IMR-90 (cell line): ENCODE results near the gene GTPBP10. TPM values are rescaled to one million over a fixed set of nuclear protein-coding genes. Genes with fewer than 3 reads are reported as not detected.
A peak's percentile ranks its signal among the peaks of the same experiment; 100 is the strongest.

ENCODE experiments used
- ATAC-seq: fragments of 200-7000 bp; cut with Tn5 transposase; 2 replicates; pipeline ENCODE4 v1.9.1; 2020; ENCODE audit warnings: low read depth, mild to moderate bottlenecking, moderate library complexity
- BruUV-seq: library from RNA; stranded (reverse); fragments of 400-500 nt; replicated peaks from 2 replicates; lab custom pipeline; 2021; lab: Mats Ljungman, UMichigan
- CTCF ChIA-PET: fragments of 300-600 bp; formaldehyde crosslinking; extraction: SDS; loops from one replicate; lab custom pipeline; 2021; ENCODE audit warnings: antibody characterized with exemption; lab: Yijun Ruan, JAX
- POLR2A ChIA-PET: fragments of 300-600 bp; sonication (Branson Sonifier 250); formaldehyde crosslinking; loops from one replicate; lab custom pipeline; 2022; ENCODE audit warnings: antibody characterized with exemption; ENCODE audit not compliant: unreplicated experiment; lab: Charles Lee
- DNase-seq: peaks from one replicate; pipeline ENCODE4 v3.0.0; 2013
- H2AFZ ChIP-seq: replicated peaks from 2 replicates; pipeline ENCODE3; 2013; ENCODE audit warnings: low read length, mild to moderate bottlenecking; ENCODE audit not compliant: poor library complexity
- H2AK5ac ChIP-seq: 2 replicates; pipeline ENCODE4 v1.6.1; 2013; ENCODE audit warnings: low read depth, low read length, inconsistent platforms
- H2AK9ac ChIP-seq: replicated peaks from 2 replicates; pipeline ENCODE3; 2013; ENCODE audit warnings: mild to moderate bottlenecking, low read depth, low read length, moderate library complexity; ENCODE audit not compliant: poor library complexity
- H2BK120ac ChIP-seq: 2 replicates; pipeline ENCODE4 v1.6.1; 2013; ENCODE audit warnings: low read depth, low read length, inconsistent platforms
- H2BK15ac ChIP-seq: 3 replicates; pipeline ENCODE4 v1.6.1; 2013; ENCODE audit warnings: low read depth, low read length, inconsistent platforms
- H2BK20ac ChIP-seq: 2 replicates; pipeline ENCODE4 v1.6.1; 2013; ENCODE audit warnings: low read depth, mild to moderate bottlenecking, inconsistent platforms, low read length, moderate library complexity
- H2BK5ac ChIP-seq: 2 replicates; pipeline ENCODE4 v1.6.1; 2013; ENCODE audit warnings: mild to moderate bottlenecking, low read depth, low read length, inconsistent platforms; ENCODE audit not compliant: poor library complexity, severe bottlenecking
- H3K14ac ChIP-seq: replicated peaks from 2 replicates; pipeline ENCODE4 v1.6.1; 2013; ENCODE audit warnings: low read depth, low read length, inconsistent platforms
- H3K18ac ChIP-seq: 2 replicates; pipeline ENCODE4 v1.6.1; 2013; ENCODE audit warnings: low read depth, low read length, control low read depth
- H3K23ac ChIP-seq: 2 replicates; pipeline ENCODE4 v1.6.1; 2013; ENCODE audit warnings: low read depth, low read length, inconsistent platforms
- H3K27ac ChIP-seq: 2 replicates; pipeline ENCODE4 v1.5.1; 2013; ENCODE audit warnings: mild to moderate bottlenecking, control low read depth, low read length; ENCODE audit not compliant: insufficient read depth
- H3K27me3 ChIP-seq: 2 replicates; pipeline ENCODE4 v1.6.1; 2013; ENCODE audit warnings: low read length; ENCODE audit not compliant: control insufficient read depth, insufficient read depth
- H3K36me3 ChIP-seq: 2 replicates; pipeline ENCODE4 v1.6.1; 2013; ENCODE audit warnings: low read length, mixed read lengths; ENCODE audit not compliant: control insufficient read depth, insufficient read depth
- H3K4ac ChIP-seq: 2 replicates; pipeline ENCODE4 v1.6.1; 2013; ENCODE audit warnings: low read depth, low read length, inconsistent platforms
- H3K4me1 ChIP-seq: 2 replicates; pipeline ENCODE4 v1.6.1; 2013; ENCODE audit warnings: low read length, mixed read lengths; ENCODE audit not compliant: control insufficient read depth, insufficient read depth
- H3K4me2 ChIP-seq: 2 replicates; pipeline ENCODE4 v1.6.1; 2013; ENCODE audit warnings: low read depth, mild to moderate bottlenecking, control low read depth, low read length, moderate library complexity
- H3K4me3 ChIP-seq: 2 replicates; pipeline ENCODE4 v1.5.1; 2013; ENCODE audit warnings: low read depth, mild to moderate bottlenecking, control low read depth, low read length, moderate library complexity; ENCODE audit not compliant: insufficient read depth
- H3K56ac ChIP-seq: 2 replicates; pipeline ENCODE4 v1.6.1; 2013; ENCODE audit warnings: low read length, inconsistent platforms; ENCODE audit not compliant: insufficient read depth; ENCODE audit errors: extremely low read depth
- H3K79me1 ChIP-seq, 2 experiments: 2 replicates each; pipeline ENCODE4 v1.6.1; 2013; ENCODE audit warnings: low read length in 2 of 2, inconsistent platforms in 1 of 2, low read depth in 1 of 2
- H3K9ac ChIP-seq: 2 replicates; pipeline ENCODE4 v1.6.1; 2013; ENCODE audit warnings: low read depth, low read length, control low read depth
- H3K9me1 ChIP-seq: 2 replicates; pipeline ENCODE4 v1.6.1; 2013; ENCODE audit warnings: low read length, inconsistent platforms; ENCODE audit not compliant: insufficient read depth
- H3K9me3 ChIP-seq: 2 replicates; pipeline ENCODE4 v1.6.1; 2013; ENCODE audit warnings: low read length; ENCODE audit not compliant: control insufficient read depth, insufficient read depth
- H4K20me1 ChIP-seq: 2 replicates; pipeline ENCODE4 v1.6.1; 2013; ENCODE audit warnings: low read length, inconsistent platforms; ENCODE audit not compliant: insufficient read depth
- H4K5ac ChIP-seq: 2 replicates; pipeline ENCODE4 v1.6.1; 2013; ENCODE audit warnings: mild to moderate bottlenecking, low read depth, low read length, control low read depth
- H4K8ac ChIP-seq, 2 experiments: 2 replicates each; pipeline ENCODE4 v1.6.1; 2013; ENCODE audit warnings: low read depth in 2 of 2, low read length in 2 of 2, control low read depth in 1 of 2, inconsistent platforms in 1 of 2
- H4K91ac ChIP-seq: 2 replicates; pipeline ENCODE4 v1.6.1; 2013; ENCODE audit warnings: low read depth, low read length, inconsistent platforms; ENCODE audit not compliant: insufficient read depth
- BHLHE40 ChIP-seq: fragments of 150-350 bp; IDR thresholded peaks from 2 replicates; pipeline ENCODE4 v1.6.1; 2016; ENCODE audit warnings: mild to moderate bottlenecking, low read depth, low read length
- CEBPB ChIP-seq: IDR thresholded peaks from 2 replicates; pipeline ENCODE4 v1.6.1; 2012; ENCODE audit warnings: low read depth, low read length, improper control_type of control experiment
- CHD1 ChIP-seq: IDR thresholded peaks from 2 replicates; pipeline ENCODE4 v1.6.1; 2012; ENCODE audit warnings: low read depth, low read length, improper control_type of control experiment
- FOS ChIP-seq: fragments of 150-350 bp; IDR thresholded peaks from 2 replicates; pipeline ENCODE4 v1.6.1; 2016; ENCODE audit warnings: low read depth, low read length
- MAFK ChIP-seq: IDR thresholded peaks from 2 replicates; pipeline ENCODE4 v1.6.1; 2012; ENCODE audit warnings: low read depth, low read length, improper control_type of control experiment
- MAZ ChIP-seq: IDR thresholded peaks from 2 replicates; pipeline ENCODE4 v1.6.1; 2012; ENCODE audit warnings: low read depth, mild to moderate bottlenecking, low read length, improper control_type of control experiment, moderate library complexity, borderline replicate concordance
- MXI1 ChIP-seq: IDR thresholded peaks from 2 replicates; pipeline ENCODE4 v1.6.1; 2012; ENCODE audit warnings: low read depth, mild to moderate bottlenecking, low read length, moderate library complexity, borderline replicate concordance
- NFE2L2 ChIP-seq: fragments of 150-350 bp; IDR thresholded peaks from 2 replicates; pipeline ENCODE4 v1.6.1; 2016; ENCODE audit warnings: low read depth, mild to moderate bottlenecking, low read length
- POLR2A ChIP-seq: IDR thresholded peaks from 2 replicates; pipeline ENCODE4 v1.6.1; 2012; ENCODE audit warnings: mild to moderate bottlenecking, low read depth, low read length
- RAD21 ChIP-seq: IDR thresholded peaks from 2 replicates; pipeline ENCODE4 v1.6.1; 2012; ENCODE audit warnings: low read length, improper control_type of control experiment
- RCOR1 ChIP-seq: IDR thresholded peaks from 2 replicates; pipeline ENCODE4 v1.6.1; 2012; ENCODE audit warnings: mild to moderate bottlenecking, low read length, improper control_type of control experiment; ENCODE audit not compliant: insufficient replicate concordance
- RFX5 ChIP-seq: IDR thresholded peaks from 2 replicates; pipeline ENCODE4 v1.8.0; 2012; ENCODE audit warnings: low read depth, mild to moderate bottlenecking, low read length, moderate library complexity
- SMC3 ChIP-seq: fragments of 150-350 bp; IDR thresholded peaks from 2 replicates; pipeline ENCODE4 v1.6.1; 2016; ENCODE audit warnings: low read depth, mild to moderate bottlenecking, antibody characterized with exemption, low read length, moderate library complexity
- WGBS, 2 experiments: methylation state at CpG; one replicate each; pipeline versions ENCODE4 v1.1.5 to v1.1.7; 2013; ENCODE audit warnings: missing lambda C conversion rate in 2 of 2; ENCODE audit not compliant: insufficient read length in 1 of 2; ENCODE audit errors: extremely low coverage in 2 of 2; 5-methylcytosine and 5-hydroxymethylcytosine counted together
- dilution Hi-C: fragments of 300-500 bp; cut with HindIII; formaldehyde crosslinking; loops from one replicate; pipeline ENCODE4 v1.14.3; 2018; ENCODE audit warnings: low sequenced_read_pairs; ENCODE audit not compliant: unreplicated experiment
- in situ Hi-C: fragments of 300-500 bp; cut with MboI; formaldehyde crosslinking; loops from 3 replicates; pipeline ENCODE4 v1.14.3; 2019; ENCODE audit warnings: low sequenced_read_pairs, inconsistent platforms, mixed read lengths
- intact Hi-C: fragments of 100-400 bp; cut with micrococcal nuclease; formaldehyde crosslinking; loops from 2 replicates; pipeline ENCODE4 v1.10.0; 2022
- polyA plus RNA-seq, 3 experiments: library from polyadenylated mRNA; depleted of rRNA; stranded (reverse); fragments of >200 nt; gene quantifications; 2 replicates each; pipeline ENCODE4 v1.2.3, GENCODE V29; 2012; ENCODE audit warnings: low replicate concordance in 1 of 3
- total RNA-seq: library from RNA; depleted of rRNA; stranded (reverse); fragments of >200 nt; gene quantifications from 2 replicates; pipeline ENCODE4 v1.2.3, GENCODE V29; 2012
- TF ChIP-seq, protein P1 (sequence below): conservative IDR thresholded peaks from 2 replicates; pipeline ENCODE4 v1.5.1; 2012; ENCODE audit warnings: mild to moderate bottlenecking, low read depth, low read length, improper control_type of control experiment
- TF ChIP-seq, protein P2 (sequence below): fragments of 150-350 bp; IDR thresholded peaks from 2 replicates; pipeline ENCODE4 v1.6.1; 2017; ENCODE audit warnings: mild to moderate bottlenecking, antibody characterized with exemption, low read length, low read depth
- TF ChIP-seq, protein P3 (sequence below): fragments of 150-350 bp; IDR thresholded peaks from 2 replicates; pipeline ENCODE4 v1.6.1; 2016; ENCODE audit warnings: low read depth, mild to moderate bottlenecking, low read length, moderate library complexity, borderline replicate concordance

The GTPBP10 gene
- total and polyA plus RNA-seq, 2 of the 4 experiments (the other 2 are of a cell fraction), result 11.5 to 12.8 TPM

DNA sequence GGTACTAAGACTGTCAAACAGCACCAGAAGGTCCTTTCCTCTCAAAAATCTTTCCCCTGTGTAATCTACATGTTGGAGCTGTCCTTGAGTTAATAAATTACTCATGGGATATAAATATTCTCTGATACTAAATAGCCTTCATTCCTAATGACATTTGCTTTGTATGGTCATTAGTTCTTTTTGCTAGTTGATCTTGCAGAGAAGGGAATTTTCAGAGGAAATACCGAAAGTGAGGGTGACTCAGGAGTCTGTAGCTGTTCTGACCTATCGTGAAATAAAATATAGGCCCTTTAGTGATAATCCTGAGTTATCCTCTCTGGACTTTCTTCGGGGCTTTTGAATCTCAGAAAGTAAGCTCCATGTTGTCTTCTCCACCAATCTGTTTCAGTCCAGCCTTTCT lies 37.3 kb downstream of the GTPBP10 start:
- Histone ChIP-seq H3K4me1 (peaks cover 4% of the 10 kb centered on the region; the same call in 1 of the 2 replicates), H2BK5ac (peak overlapping the region; percentile 93), H3K9me3 (no peaks in the 10 kb centered on the region; the same call in 1 of the 2 replicates), H3K4ac (peak overlapping the region; percentile 80; the same call in 1 of the 2 replicates), H2BK15ac (peak overlapping the region; percentile 79; the same call in 1 of the 3 replicates), H2BK120ac (peak overlapping the region; percentile 87), H2AFZ (no peak overlapping the region), H3K27ac (no peak overlapping the region; the same call in 1 of the 2 replicates), H2AK9ac (no peak overlapping the region), H3K9ac (peak overlapping the region; percentile 68; the same call in 1 of the 2 replicates), H3K56ac (peak overlapping the region; percentile 72), H3K23ac (peak overlapping the region; percentile 80), H2AK5ac (peak overlapping the region; percentile 18), H3K4me3 (no peak overlapping the region), H3K36me3 (peaks cover 7% of the 10 kb centered on the region), H4K20me1 (no peaks in the 10 kb centered on the region), H4K5ac (peak overlapping the region; percentile 86; the same call in 1 of the 2 replicates), H4K91ac (peak overlapping the region; percentile 84), H3K79me1 (peaks cover 2% of the 10 kb centered on the region in 2 experiments; a peak in 2 of 4 replicates), H3K4me2 (peak overlapping the region; percentile 82; the same call in 1 of the 2 replicates), H3K27me3 (no peaks in the 10 kb centered on the region), H4K8ac (peak overlapping the region; percentile 62 to 71; a peak in 3 of 4 replicates), H3K18ac (peak overlapping the region; percentile 99; the same call in 1 of the 2 replicates), H3K9me1 (no peaks in the 10 kb centered on the region), H3K14ac (peak overlapping the region; percentile 71), H2BK20ac (peak overlapping the region; percentile 86; the same call in 1 of the 2 replicates)
- ATAC-seq (peak; percentile 85), DNase-seq (peak; percentile 79)
- intact Hi-C loops, result no loop called here
- POLR2A ChIA-PET, result no interaction called here
- dilution Hi-C loops, result no loop called here
- CTCF ChIA-PET, result interaction anchor here (0.6 kb wide), 1 partner anchor 313 kb away, joined by 3 read pairs; no protein-coding TSS in a partner anchor
- no TSS peak for BruUV-seq
- in situ Hi-C loops, result no loop called here
- WGBS, 2 experiments, result 0% methylated on average over 1 of the region's 3 CpGs; no CpG with 5 or more reads in 1 of the 2 experiments
- TF ChIP-seq SMC3, result no peak
- no peak for TF ChIP-seq CEBPB
- TF ChIP-seq BHLHE40, result no peak
- no peak for TF ChIP-seq RAD21
- no peak for TF ChIP-seq MAFK
- TF ChIP-seq, protein P1, sequence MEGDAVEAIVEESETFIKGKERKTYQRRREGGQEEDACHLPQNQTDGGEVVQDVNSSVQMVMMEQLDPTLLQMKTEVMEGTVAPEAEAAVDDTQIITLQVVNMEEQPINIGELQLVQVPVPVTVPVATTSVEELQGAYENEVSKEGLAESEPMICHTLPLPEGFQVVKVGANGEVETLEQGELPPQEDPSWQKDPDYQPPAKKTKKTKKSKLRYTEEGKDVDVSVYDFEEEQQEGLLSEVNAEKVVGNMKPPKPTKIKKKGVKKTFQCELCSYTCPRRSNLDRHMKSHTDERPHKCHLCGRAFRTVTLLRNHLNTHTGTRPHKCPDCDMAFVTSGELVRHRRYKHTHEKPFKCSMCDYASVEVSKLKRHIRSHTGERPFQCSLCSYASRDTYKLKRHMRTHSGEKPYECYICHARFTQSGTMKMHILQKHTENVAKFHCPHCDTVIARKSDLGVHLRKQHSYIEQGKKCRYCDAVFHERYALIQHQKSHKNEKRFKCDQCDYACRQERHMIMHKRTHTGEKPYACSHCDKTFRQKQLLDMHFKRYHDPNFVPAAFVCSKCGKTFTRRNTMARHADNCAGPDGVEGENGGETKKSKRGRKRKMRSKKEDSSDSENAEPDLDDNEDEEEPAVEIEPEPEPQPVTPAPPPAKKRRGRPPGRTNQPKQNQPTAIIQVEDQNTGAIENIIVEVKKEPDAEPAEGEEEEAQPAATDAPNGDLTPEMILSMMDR, result no peak
- no peak for TF ChIP-seq POLR2A
- TF ChIP-seq NFE2L2, result no peak
- TF ChIP-seq FOS, result no peak
- TF ChIP-seq MXI1, result no peak
- TF ChIP-seq, protein P2, sequence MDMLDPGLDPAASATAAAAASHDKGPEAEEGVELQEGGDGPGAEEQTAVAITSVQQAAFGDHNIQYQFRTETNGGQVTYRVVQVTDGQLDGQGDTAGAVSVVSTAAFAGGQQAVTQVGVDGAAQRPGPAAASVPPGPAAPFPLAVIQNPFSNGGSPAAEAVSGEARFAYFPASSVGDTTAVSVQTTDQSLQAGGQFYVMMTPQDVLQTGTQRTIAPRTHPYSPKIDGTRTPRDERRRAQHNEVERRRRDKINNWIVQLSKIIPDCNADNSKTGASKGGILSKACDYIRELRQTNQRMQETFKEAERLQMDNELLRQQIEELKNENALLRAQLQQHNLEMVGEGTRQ, result no peak
- TF ChIP-seq CHD1, result no peak
- TF ChIP-seq RCOR1, result no peak
- no peak for TF ChIP-seq MAZ
- TF ChIP-seq, protein P3, sequence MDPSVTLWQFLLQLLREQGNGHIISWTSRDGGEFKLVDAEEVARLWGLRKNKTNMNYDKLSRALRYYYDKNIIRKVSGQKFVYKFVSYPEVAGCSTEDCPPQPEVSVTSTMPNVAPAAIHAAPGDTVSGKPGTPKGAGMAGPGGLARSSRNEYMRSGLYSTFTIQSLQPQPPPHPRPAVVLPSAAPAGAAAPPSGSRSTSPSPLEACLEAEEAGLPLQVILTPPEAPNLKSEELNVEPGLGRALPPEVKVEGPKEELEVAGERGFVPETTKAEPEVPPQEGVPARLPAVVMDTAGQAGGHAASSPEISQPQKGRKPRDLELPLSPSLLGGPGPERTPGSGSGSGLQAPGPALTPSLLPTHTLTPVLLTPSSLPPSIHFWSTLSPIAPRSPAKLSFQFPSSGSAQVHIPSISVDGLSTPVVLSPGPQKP, result no peak
- TF ChIP-seq RFX5, result no peak
